Measurements from ENCODE around the gene CPSF7. TPM values are rescaled to one million over a fixed set of nuclear protein-coding genes. Genes with fewer than 3 reads are reported as not detected.

CPSF7 gene
- total RNA-seq, 6 experiments from 2014 or later, result 56.9 to 72.4 (median 64.8) TPM

DNA sequence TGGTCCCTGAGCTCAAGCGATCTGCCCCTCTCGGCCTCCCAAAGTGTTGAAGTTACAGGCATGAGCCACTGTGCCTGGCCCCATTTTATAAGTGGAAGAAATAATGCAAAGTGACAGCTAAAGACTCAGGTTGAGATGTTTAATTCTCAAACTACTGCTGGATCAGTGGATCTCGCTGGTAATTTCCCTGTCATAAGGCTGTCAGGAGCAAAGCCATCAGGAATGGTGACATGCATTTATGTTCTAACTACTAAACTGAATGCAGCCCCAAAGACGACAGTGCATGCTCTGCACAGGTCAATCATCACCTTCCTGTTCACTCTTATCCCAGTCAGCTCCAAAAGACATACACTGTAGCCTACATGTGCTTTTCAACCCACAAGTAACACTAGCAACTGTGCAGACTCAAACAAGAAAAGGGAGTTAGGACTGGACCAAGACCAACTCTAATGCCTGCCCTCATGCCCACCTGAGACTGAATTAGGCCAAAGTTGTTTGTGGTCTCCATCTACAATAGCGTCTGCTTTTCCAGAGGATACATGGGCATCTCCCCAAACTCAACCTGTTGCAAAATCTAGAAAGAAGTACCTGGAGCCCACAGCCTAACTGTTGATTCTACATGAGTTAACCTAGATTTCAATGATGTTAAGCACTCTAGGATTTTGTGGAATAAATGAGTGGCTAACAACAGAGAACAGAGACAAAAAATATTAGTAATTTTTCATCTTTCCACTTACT, 22.6 kb downstream of the CPSF7 start:
- Mint-ChIP-seq H3K36me3 (ENCODE audit: low read depth) (peaks cover 47% of the 10 kb centered on the region), H3K27ac (no peak overlapping the region), H3K4me1 (ENCODE audit: low read depth) (no peaks in the 10 kb centered on the region), H3K9me3 (no peaks in the 10 kb centered on the region), H3K27me3 (ENCODE audit: insufficient read depth) (no peaks in the 10 kb centered on the region), H3K4me3 (no peak overlapping the region)
- TF ChIP-seq, protein P1, sequence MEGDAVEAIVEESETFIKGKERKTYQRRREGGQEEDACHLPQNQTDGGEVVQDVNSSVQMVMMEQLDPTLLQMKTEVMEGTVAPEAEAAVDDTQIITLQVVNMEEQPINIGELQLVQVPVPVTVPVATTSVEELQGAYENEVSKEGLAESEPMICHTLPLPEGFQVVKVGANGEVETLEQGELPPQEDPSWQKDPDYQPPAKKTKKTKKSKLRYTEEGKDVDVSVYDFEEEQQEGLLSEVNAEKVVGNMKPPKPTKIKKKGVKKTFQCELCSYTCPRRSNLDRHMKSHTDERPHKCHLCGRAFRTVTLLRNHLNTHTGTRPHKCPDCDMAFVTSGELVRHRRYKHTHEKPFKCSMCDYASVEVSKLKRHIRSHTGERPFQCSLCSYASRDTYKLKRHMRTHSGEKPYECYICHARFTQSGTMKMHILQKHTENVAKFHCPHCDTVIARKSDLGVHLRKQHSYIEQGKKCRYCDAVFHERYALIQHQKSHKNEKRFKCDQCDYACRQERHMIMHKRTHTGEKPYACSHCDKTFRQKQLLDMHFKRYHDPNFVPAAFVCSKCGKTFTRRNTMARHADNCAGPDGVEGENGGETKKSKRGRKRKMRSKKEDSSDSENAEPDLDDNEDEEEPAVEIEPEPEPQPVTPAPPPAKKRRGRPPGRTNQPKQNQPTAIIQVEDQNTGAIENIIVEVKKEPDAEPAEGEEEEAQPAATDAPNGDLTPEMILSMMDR (IDR thresholded peaks at IDR 0.05), result no peak
- DNase-seq, result no peak

DNA sequence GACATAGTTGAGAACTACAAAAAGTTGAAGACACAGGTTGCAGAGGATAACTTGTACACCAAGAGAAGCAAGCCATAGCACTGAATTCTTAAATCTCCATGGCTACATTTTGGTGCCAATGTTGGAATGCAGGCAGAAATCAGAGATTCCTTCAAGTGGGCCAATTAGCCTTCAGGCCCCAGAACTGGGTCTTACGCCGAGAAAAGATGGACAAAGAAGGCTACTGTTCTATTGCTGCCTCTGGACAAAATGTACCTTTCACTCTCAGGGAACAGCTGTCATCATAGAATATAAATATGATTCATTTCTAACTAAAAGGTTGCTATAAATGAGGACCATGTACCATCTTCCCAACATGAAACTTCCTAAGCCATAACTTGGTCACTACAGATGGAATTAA, 23.7 kb downstream of the CPSF7 start:
- no peaks in the 10 kb centered on the region for H3K27me3 Mint-ChIP-seq (ENCODE audit: insufficient read depth)
- no peaks in the 10 kb centered on the region for H3K9me3 Mint-ChIP-seq
- no peak overlapping the region for H3K27ac Mint-ChIP-seq
- TF ChIP-seq, protein P1 (IDR thresholded peaks at IDR 0.05), result no peak
- no peak for DNase-seq
- H3K4me3 Mint-ChIP-seq, result no peak overlapping the region
- H3K4me1 Mint-ChIP-seq (ENCODE audit: low read depth), result no peaks in the 10 kb centered on the region
- H3K36me3 Mint-ChIP-seq (ENCODE audit: low read depth), result peaks cover 38% of the 10 kb centered on the region

DNA sequence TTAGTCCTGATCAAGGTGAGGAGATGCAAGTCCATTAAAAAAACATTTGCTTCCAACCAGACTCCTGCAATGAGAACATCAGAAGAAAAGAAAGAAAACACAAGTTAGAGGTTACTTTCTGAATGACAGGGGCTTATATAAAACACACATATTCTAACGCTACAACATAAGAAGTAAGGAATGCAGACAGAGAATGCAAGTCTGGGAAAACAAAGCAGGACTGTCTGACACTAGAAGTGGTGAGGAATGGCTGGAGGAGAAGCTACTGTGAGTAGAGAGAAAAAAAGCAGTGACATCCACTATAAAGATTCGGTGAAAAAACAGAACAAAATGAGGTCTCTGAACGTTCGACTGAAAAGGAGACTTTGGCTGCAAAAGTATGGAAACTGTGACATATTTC, 25.1 kb downstream of the CPSF7 start:
- peak overlapping the region; percentile 5; the same call in 1 of the 2 replicates for H3K27ac Mint-ChIP-seq
- no peaks in the 10 kb centered on the region for H3K9me3 Mint-ChIP-seq
- no peaks in the 10 kb centered on the region for H3K4me1 Mint-ChIP-seq (ENCODE audit: low read depth)
- H3K36me3 Mint-ChIP-seq (ENCODE audit: low read depth), result peaks cover 28% of the 10 kb centered on the region
- DNase-seq, result no peak
- H3K27me3 Mint-ChIP-seq (ENCODE audit: insufficient read depth), result no peaks in the 10 kb centered on the region
- TF ChIP-seq, protein P1 (IDR thresholded peaks at IDR 0.05), result no peak
- no peak overlapping the region for H3K4me3 Mint-ChIP-seq

DNA sequence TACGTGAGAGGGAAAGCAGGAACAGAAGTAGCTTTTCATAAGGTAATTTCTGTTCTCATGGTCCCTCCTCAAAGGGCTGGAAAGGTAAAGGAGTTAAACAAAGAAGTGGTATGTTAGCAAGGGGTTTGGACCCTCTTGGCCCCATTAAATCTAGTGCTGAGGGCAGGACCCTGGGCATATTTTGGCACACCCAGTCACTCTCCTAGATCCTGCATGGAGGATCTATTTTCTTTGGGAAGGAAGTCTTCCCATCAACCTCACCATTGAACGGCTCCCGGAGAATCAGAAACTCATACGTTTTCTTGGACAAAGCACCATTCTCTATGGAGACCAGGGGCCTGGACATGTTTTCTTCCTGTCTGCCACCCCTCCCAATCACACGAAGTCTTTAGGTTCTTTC, 25.7 kb downstream of the CPSF7 start:
- Mint-ChIP-seq H3K27ac (no peak overlapping the region), H3K36me3 (ENCODE audit: low read depth) (peaks cover 28% of the 10 kb centered on the region)

DNA sequence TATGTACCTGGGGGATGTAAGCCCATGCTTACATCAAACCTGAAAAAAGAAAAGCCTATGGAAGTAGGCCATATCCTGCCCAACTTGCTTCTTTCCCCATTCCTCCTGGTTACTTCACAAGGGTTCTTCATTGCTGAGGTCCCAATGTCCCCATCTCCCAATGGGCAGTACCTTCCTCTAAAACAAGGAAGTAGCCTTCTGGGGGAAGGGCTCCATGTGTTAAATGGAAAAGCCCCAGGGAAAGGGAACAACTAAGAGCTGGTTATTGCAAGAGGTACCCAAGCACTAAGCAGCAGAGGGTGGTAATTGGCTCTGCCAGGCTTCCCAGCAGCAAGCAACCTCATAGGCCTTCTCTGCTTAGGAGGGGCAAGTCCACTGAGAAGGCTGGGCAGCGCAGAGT, 26.1 kb downstream of the CPSF7 start:
- Mint-ChIP-seq H3K4me3 (no peak overlapping the region), H3K9me3 (no peaks in the 10 kb centered on the region), H3K27ac (no peak overlapping the region), H3K36me3 (ENCODE audit: low read depth) (peaks cover 28% of the 10 kb centered on the region), H3K4me1 (ENCODE audit: low read depth) (no peaks in the 10 kb centered on the region), H3K27me3 (ENCODE audit: insufficient read depth) (no peaks in the 10 kb centered on the region)
- TF ChIP-seq, protein P1 (IDR thresholded peaks at IDR 0.05), result no peak
- DNase-seq, result no peak

More for the DNA sequence above, 25.7 kb downstream of the CPSF7 start:
- Mint-ChIP-seq H3K4me3 (no peak overlapping the region), H3K4me1 (ENCODE audit: low read depth) (no peaks in the 10 kb centered on the region), H3K27me3 (ENCODE audit: insufficient read depth) (no peaks in the 10 kb centered on the region), H3K9me3 (no peaks in the 10 kb centered on the region)
- DNase-seq, result no peak
- TF ChIP-seq, protein P1 (IDR thresholded peaks at IDR 0.05), result no peak
